ENCODE data around the gene CAVIN2.
"Not testable (repeated sequence)": the region's sequence is repeated elsewhere in the genome, so short reads cannot be mapped to it uniquely, and the experiment has no call there.

Gene CAVIN2

GRCh38 chr2:191800874-191801273, 46.0 kb downstream of the CAVIN2 start:
- no peak for DNase-seq

- DNase-seq, result no peak
These were observed 47.4 kb downstream of the CAVIN2 start for GRCh38 chr2:191799526-191799925.

DNA sequence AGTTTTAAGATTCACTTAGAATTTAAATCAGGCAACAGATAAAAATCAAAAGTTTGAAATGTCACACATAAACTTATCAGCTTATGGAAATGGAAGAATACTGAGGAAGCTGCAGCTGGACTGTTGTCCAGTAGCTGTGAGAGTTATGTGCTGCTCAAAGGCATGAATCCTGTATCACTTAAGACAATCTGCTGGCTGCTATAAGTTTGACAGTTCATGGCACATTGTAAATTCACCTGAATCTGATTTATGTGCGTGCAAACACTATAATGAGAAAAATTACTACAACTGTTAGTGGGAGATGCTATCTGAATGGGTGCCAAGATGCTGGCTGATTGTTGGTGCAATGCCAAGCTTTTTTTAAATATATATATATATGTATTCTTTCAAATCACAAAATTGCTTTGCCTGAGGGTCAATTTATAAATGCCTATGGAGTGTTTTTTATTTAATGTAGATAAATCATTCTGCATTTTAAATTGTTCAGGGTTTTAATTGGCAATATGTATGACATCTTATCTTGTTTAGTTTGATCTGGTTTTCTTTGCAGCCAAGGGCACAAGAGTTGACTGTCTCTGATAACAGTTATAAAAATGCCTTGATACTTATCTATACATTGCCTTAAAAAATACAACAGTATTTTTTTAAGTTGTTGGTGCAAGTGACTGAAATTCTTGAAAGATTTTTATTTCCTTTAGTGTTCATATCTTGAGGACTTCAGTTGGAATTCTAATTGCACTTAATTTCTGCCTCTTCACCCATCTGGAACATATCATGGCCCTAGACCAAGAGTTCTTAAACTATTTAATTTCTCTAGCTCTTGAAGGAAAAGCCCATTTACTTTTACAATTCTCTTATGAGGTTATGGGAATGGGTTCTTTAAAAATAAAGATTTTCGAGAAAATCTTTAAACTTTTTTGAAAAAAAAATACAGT, 48.7 kb downstream of the CAVIN2 start:
- no peak for DNase-seq

DNA sequence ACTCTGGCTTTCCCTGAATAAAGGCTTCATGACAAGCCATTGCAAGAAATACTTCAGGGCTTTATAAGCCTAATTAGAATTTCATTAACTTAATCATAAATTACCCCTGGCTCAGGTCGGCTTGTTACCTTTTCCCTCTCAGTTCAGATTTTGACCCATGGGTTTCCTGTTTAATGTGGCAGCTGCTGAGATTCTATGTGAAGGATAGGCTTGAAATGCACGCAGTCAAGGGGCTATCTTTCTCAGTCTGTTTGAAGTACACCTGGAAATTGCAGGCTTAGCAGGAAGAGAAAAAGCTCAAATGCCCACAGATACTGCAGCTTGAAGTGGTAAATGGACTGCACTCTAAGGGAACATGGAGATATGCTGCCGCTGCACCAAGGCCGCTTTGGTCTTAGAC, 49.4 kb downstream of the CAVIN2 start:
- DNase-seq, result no peak

GRCh38 chr2:191795715-191796114, 51.2 kb downstream of the CAVIN2 start:
- DNase-seq, result no peak

DNA sequence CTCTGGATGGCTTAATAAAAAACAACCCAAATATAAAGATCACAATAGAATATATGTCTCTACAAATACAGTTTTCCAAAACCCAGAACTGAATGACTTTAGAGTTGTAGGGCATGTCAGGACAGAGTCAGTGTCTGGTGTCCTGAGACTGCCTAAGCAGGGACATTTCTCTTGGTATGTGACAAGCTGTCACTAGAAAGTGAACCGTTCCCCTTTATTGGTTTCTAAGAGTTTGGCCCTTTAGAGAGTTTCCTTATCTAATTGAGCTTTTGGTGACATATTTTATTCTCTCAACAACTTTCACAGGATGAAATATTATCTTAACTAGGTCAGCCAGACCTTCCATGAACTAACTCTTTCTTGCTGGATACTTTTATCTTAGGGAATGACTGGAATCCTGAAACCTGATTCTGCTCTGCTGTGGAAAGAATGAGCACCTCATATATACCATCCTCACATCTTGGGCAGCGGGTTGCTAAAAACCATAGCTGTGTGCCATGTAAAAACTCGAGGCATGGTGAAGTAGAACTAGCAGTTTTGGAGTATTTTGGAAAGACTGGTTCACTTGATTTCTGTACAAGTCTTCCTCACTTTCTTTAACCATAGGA, 54.8 kb downstream of the CAVIN2 start:
- DNase-seq, result no peak

- DNase-seq, result no peak
These were observed 56.2 kb downstream of the CAVIN2 start for GRCh38 chr2:191790737-191791136.

GRCh38 chr2:191789796-191790195, 57.1 kb downstream of the CAVIN2 start:
- no peak for DNase-seq

DNA sequence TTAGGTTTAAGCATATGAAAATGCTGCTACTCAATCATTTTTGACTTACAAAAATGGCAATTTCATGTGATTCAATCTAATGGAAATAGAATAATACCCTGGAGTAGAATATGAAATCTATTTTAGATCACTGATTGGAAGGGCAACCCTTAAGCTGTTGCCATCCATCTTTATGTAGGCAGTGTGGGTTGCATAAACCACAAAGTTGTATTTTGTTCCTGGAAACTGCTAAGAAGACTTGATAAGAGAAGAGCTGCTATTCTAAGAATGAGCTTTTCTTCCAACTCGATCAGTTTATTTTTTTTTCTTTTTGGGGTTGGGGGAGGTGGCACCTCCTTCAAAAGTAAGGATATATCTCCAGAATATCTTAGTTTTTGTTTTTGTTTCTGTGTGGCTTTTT, 60.2 kb downstream of the CAVIN2 start:
- DNase-seq, result no peak

- not testable (repeated sequence) for DNase-seq
These were observed 61.2 kb downstream of the CAVIN2 start for GRCh38 chr2:191785651-191786050.
